ENCODE measurements around the gene FMR1NB. TPM values are rescaled to one million over a fixed set of nuclear protein-coding genes. Genes with fewer than 3 reads are reported as not detected.

Gene FMR1NB
- total and polyA plus RNA-seq, 7 donors, result not detected

- H3K4me1 ChIP-seq, result no peaks in the 10 kb centered on the region
- DNase-seq, result no peak
- WGBS, 2 donors, result 66 to 86% methylated on average over 2 of the region's 2 CpGs
- H3K36me3 ChIP-seq, result no peaks in the 10 kb centered on the region
- H3K27ac ChIP-seq, result no peak overlapping the region
- H3K9me3 ChIP-seq, result no peaks in the 10 kb centered on the region
- intact Hi-C loops (cut with DNase I), result no loop called here
- TF ChIP-seq POLR2A (IDR thresholded peaks at IDR 0.05), result no peak
- no peak for TF ChIP-seq CTCF (IDR thresholded peaks at IDR 0.05)
- TF ChIP-seq EP300 (IDR thresholded peaks at IDR 0.05), result no peak
- no peak for TF ChIP-seq POLR2AphosphoS5 (IDR thresholded peaks at IDR 0.05)
- no peaks in the 10 kb centered on the region for H3K27me3 ChIP-seq
- no peak overlapping the region for H3K4me3 ChIP-seq
Measured at GRCh38 chrX:147960722-147961121, 20.4 kb upstream of the FMR1NB start.

DNA sequence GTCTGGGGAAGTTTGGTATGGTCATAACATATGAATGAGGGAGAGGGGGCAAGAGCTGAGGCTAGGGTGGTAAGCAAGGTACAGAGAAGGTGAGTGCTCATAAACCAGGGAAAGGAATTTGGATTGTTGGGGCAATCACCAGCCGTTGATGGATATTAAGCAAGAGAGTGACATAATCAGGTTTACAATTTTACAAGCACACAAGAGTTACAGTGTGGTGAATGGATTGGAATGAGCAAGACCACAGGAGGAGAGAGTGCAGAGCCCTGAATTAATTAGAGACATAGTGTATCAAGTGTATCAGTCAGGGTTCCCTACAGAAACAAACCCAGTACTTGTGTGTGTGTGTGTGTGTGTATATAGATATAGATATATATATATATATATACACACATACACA is 18.7 kb upstream of the FMR1NB start:
- intact Hi-C loops (cut with DNase I), result no loop called here
- no peak for DNase-seq
- 18 to 74% methylated on average over 1 of the region's 1 CpG for WGBS, 2 donors
- H3K4me3 ChIP-seq, result no peak overlapping the region
- no peaks in the 10 kb centered on the region for H3K36me3 ChIP-seq
- no peaks in the 10 kb centered on the region for H3K27me3 ChIP-seq
- H3K27ac ChIP-seq, result no peak overlapping the region
- no peak for TF ChIP-seq EP300 (IDR thresholded peaks at IDR 0.05)
- TF ChIP-seq POLR2A (IDR thresholded peaks at IDR 0.05), result no peak
- no peak for TF ChIP-seq POLR2AphosphoS5 (IDR thresholded peaks at IDR 0.05)
- no peak for TF ChIP-seq CTCF (IDR thresholded peaks at IDR 0.05)
- H3K4me1 ChIP-seq, result no peaks in the 10 kb centered on the region
- no peaks in the 10 kb centered on the region for H3K9me3 ChIP-seq

GRCh38 chrX:147978931-147979330 is 2.2 kb upstream of the FMR1NB start:
- Histone ChIP-seq H3K4me1 (no peaks in the 10 kb centered on the region), H3K4me3 (no peak overlapping the region), H3K27me3 (no peaks in the 10 kb centered on the region), H3K27ac (no peak overlapping the region), H3K36me3 (no peaks in the 10 kb centered on the region), H3K9me3 (no peaks in the 10 kb centered on the region)
- TF ChIP-seq CTCF (IDR thresholded peaks at IDR 0.05) (no peak), POLR2A (IDR thresholded peaks at IDR 0.05) (no peak), POLR2AphosphoS5 (IDR thresholded peaks at IDR 0.05) (no peak), EP300 (IDR thresholded peaks at IDR 0.05) (no peak)
- WGBS, 2 donors, result 74 to 82% methylated on average over 6 of the region's 6 CpGs
- DNase-seq, result no peak
- intact Hi-C loops (cut with DNase I), result no loop called here

- Histone ChIP-seq H3K9me3 (no peaks in the 10 kb centered on the region), H3K27ac (no peak overlapping the region), H3K36me3 (no peaks in the 10 kb centered on the region), H3K4me1 (no peaks in the 10 kb centered on the region), H3K27me3 (no peaks in the 10 kb centered on the region), H3K4me3 (no peak overlapping the region)
- DNase-seq, result no peak
- 86 to 90% methylated on average over 2 of the region's 2 CpGs for WGBS, 2 donors
- intact Hi-C loops (cut with DNase I), result no loop called here
- no peak for TF ChIP-seq POLR2AphosphoS5 (IDR thresholded peaks at IDR 0.05)
- TF ChIP-seq CTCF (IDR thresholded peaks at IDR 0.05), result no peak
- no peak for TF ChIP-seq EP300 (IDR thresholded peaks at IDR 0.05)
- no peak for TF ChIP-seq POLR2A (IDR thresholded peaks at IDR 0.05)
Measured at GRCh38 chrX:148020329-148020728, 39.2 kb downstream of the FMR1NB start.

GRCh38 chrX:148024425-148025148 is 43.5 kb downstream of the FMR1NB start:
- Histone ChIP-seq H3K4me1 (no peaks in the 10 kb centered on the region), H3K27ac (no peak overlapping the region), H3K9me3 (no peaks in the 10 kb centered on the region), H3K36me3 (no peaks in the 10 kb centered on the region), H3K4me3 (no peak overlapping the region), H3K27me3 (no peaks in the 10 kb centered on the region)
- WGBS, 2 donors, result 44 to 86% methylated on average over 8 of the region's 8 CpGs
- intact Hi-C loops (cut with DNase I), result no loop called here
- TF ChIP-seq POLR2AphosphoS5 (IDR thresholded peaks at IDR 0.05), result no peak
- TF ChIP-seq POLR2A (IDR thresholded peaks at IDR 0.05), result no peak
- TF ChIP-seq CTCF (IDR thresholded peaks at IDR 0.05), result no peak
- no peak for TF ChIP-seq EP300 (IDR thresholded peaks at IDR 0.05)
- no peak for DNase-seq

All from sigmoid colon (tissue), 7 donors.